SK-N-SH (cell line): ENCODE results near the gene ATR. TPM values are rescaled to one million over a fixed set of nuclear protein-coding genes. Genes with fewer than 3 reads are reported as not detected.
"Not testable (repeated sequence)": the region's sequence is repeated elsewhere in the genome, so short reads cannot be mapped to it uniquely, and the experiment has no call there.

Source experiments
- CTCF ChIA-PET: fragments of 300-600, 350-600 bp; formaldehyde crosslinking; extraction: SDS; loops from one replicate; lab custom pipeline; 2021; lab: Yijun Ruan, JAX
- POLR2A ChIA-PET: fragments of 350-600 bp; sonication (Branson Sonifier 250); formaldehyde crosslinking; extraction: SDS; loops from one replicate; lab custom pipeline; 2020; ENCODE audit warnings: antibody characterized with exemption, inconsistent platforms; lab: Yijun Ruan, JAX
- DNase-seq: peaks from one replicate; pipeline ENCODE4 v3.0.0; 2012
- H2AFZ ChIP-seq: fragments of 200-600 bp; sonication (generic); 2 replicates; pipeline ENCODE4 v1.8.1; 2016; ENCODE audit warnings: antibody characterized with exemption, mild to moderate bottlenecking, low read depth
- H3F3A ChIP-seq: fragments of 200-600 bp; sonication (generic); replicated peaks from 2 replicates; pipeline ENCODE3; 2016; ENCODE audit warnings: antibody characterized with exemption, mild to moderate bottlenecking; ENCODE audit not compliant: insufficient read depth
- H3K27ac ChIP-seq, 2 experiments: fragments of 200-500 bp in 1 of 2; fragments of 200-600 bp in 1 of 2; sonication (Bioruptor generic) in 1 of 2; sonication (generic), shearing (Covaris generic) in 1 of 2; 2 replicates each; pipeline versions ENCODE4 v1.5.1 to v1.6.1; 2014 to 2016; ENCODE audit warnings: low read depth in 2 of 2, inconsistent platforms in 1 of 2, low read length in 1 of 2, mild to moderate bottlenecking in 1 of 2, mixed read lengths in 1 of 2
- H3K27me3 ChIP-seq: fragments of 200-600 bp; sonication (generic), shearing (Covaris generic); 2 replicates; pipeline ENCODE4 v1.6.1; 2016; ENCODE audit warnings: mixed run types; ENCODE audit not compliant: insufficient read depth
- H3K36me3 ChIP-seq, 2 experiments: fragments of 200-500 bp in 1 of 2; fragments of 200-600 bp in 1 of 2; sonication (Bioruptor generic) in 1 of 2; sonication (generic) in 1 of 2; replicated peaks in 1 of 2; 2 replicates each; pipeline versions ENCODE3 to v1.5.1; 2014 to 2016; ENCODE audit warnings: low read length in 1 of 2, mild to moderate bottlenecking in 1 of 2; ENCODE audit not compliant: insufficient read depth in 2 of 2, control insufficient read depth in 1 of 2
- H3K4me1 ChIP-seq, 2 experiments: fragments of 200-500 bp in 1 of 2; fragments of 200-600 bp in 1 of 2; sonication (Bioruptor generic) in 1 of 2; sonication (generic), shearing (Covaris generic) in 1 of 2; 2 replicates each; pipeline versions ENCODE4 v1.5.1 to v1.6.1; 2014 to 2016; ENCODE audit warnings: low read depth in 1 of 2, low read length in 1 of 2, mixed run types in 1 of 2; ENCODE audit not compliant: insufficient read depth in 2 of 2, control insufficient read depth in 1 of 2
- H3K4me2 ChIP-seq: fragments of 200-600 bp; sonication (generic), shearing (Covaris generic); 2 replicates; pipeline ENCODE4 v1.6.1; 2017; ENCODE audit warnings: mixed run types
- H3K4me3 ChIP-seq, 2 experiments: fragments of 200-500 bp in 1 of 2; fragments of 200-600 bp in 1 of 2; sonication (Bioruptor generic) in 1 of 2; sonication (generic), shearing (Covaris generic) in 1 of 2; 2 replicates each; pipeline versions ENCODE4 v1.5.1 to v1.8.1; 2014 to 2016; ENCODE audit warnings: low read depth in 2 of 2, inconsistent platforms in 1 of 2, low read length in 1 of 2, mild to moderate bottlenecking in 1 of 2, mixed read lengths in 1 of 2, moderate library complexity in 1 of 2
- H3K79me2 ChIP-seq: fragments of 200-600 bp; sonication (generic); 2 replicates; pipeline ENCODE4 v1.8.1; 2017; ENCODE audit warnings: mild to moderate bottlenecking; ENCODE audit not compliant: insufficient read depth
- H3K9ac ChIP-seq: fragments of 200-600 bp; sonication (generic); 2 replicates; pipeline ENCODE4 v1.6.1; 2017; ENCODE audit warnings: mixed run types
- H3K9me2 ChIP-seq: fragments of 200-600 bp; sonication (generic); 2 replicates; pipeline ENCODE4 v1.6.1; 2017; ENCODE audit warnings: mixed run types
- H3K9me3 ChIP-seq: fragments of 200-600 bp; sonication (generic); 2 replicates; pipeline ENCODE4 v1.6.1; 2017; ENCODE audit warnings: mixed run types, mild to moderate bottlenecking, moderate library complexity
- H4K20me1 ChIP-seq: fragments of 200-600 bp; sonication (generic); 2 replicates; pipeline ENCODE4 v1.6.1; 2017; ENCODE audit warnings: mild to moderate bottlenecking, mixed run types; ENCODE audit not compliant: insufficient read depth
- CTCF ChIP-seq: fragments of 200-600 bp; sonication (generic); IDR thresholded peaks from 2 replicates; pipeline ENCODE4 v1.6.1; 2017; ENCODE audit warnings: antibody characterized with exemption, mild to moderate bottlenecking, moderate library complexity
- ELF1 ChIP-seq: IDR thresholded peaks from 2 replicates; pipeline ENCODE4 v1.4.0; 2012
- EZH2phosphoT487 ChIP-seq: fragments of 200-600 bp; sonication (generic); IDR thresholded peaks from 2 replicates; pipeline ENCODE4 v1.6.1; 2017; ENCODE audit warnings: low read depth, mixed run types, mild to moderate bottlenecking, antibody characterized with exemption, moderate library complexity, borderline replicate concordance
- FOXJ3 ChIP-seq: sonication (generic); formaldehyde crosslinking; IDR thresholded peaks from 2 replicates; pipeline ENCODE4 v1.5.1; 2020; ENCODE audit warnings: mild to moderate bottlenecking, missing genetic modification reagents
- GATA2 ChIP-seq: sonication (generic); formaldehyde crosslinking; IDR thresholded peaks from 2 replicates; pipeline ENCODE4 v1.5.0; 2020; ENCODE audit warnings: mild to moderate bottlenecking, missing genetic modification reagents
- JUND ChIP-seq: IDR thresholded peaks from 2 replicates; pipeline ENCODE4 v1.4.0; 2012
- MAX ChIP-seq: IDR thresholded peaks from 2 replicates; pipeline ENCODE4 v1.4.0; 2012; ENCODE audit warnings: low read depth
- NFIC ChIP-seq: IDR thresholded peaks from 2 replicates; pipeline ENCODE4 v1.4.0; 2012; ENCODE audit warnings: borderline replicate concordance
- NRF1 ChIP-seq: IDR thresholded peaks from 2 replicates; pipeline ENCODE4 v1.6.1; 2012; ENCODE audit warnings: low read depth, mild to moderate bottlenecking, low read length
- RAD21 ChIP-seq: IDR thresholded peaks from 2 replicates; pipeline ENCODE4 v1.6.1; 2012; ENCODE audit warnings: mild to moderate bottlenecking, low read length
- TCF12 ChIP-seq: IDR thresholded peaks from 2 replicates; pipeline ENCODE4 v1.4.0; 2012
- USF1 ChIP-seq: IDR thresholded peaks from 2 replicates; pipeline ENCODE4 v1.4.0; 2012; ENCODE audit warnings: low read depth, borderline replicate concordance
- WGBS: methylation state at CpG from one replicate; pipeline ENCODE4 v1.1.6; 2017; ENCODE audit warnings: low lambda C conversion rate; 5-methylcytosine and 5-hydroxymethylcytosine counted together
- polyA plus RNA-seq, 3 experiments: library from polyadenylated mRNA; depleted of rRNA; stranded (reverse); fragments of >200 nt; gene quantifications; 2 replicates each; pipeline ENCODE4 v1.2.3, GENCODE V29; 2012

The ATR gene
- polyA plus RNA-seq, 1 of the 3 experiments (the other 2 are of a cell fraction), result 7.3 TPM

- H3K27me3 ChIP-seq, H3K4me2 ChIP-seq, H3F3A ChIP-seq, H3K27ac ChIP-seq, H3K4me3 ChIP-seq, H3K9me3 ChIP-seq, H3K9me2 ChIP-seq, H3K4me1 ChIP-seq, POLR2A ChIA-PET, H4K20me1 ChIP-seq, DNase-seq, H3K9ac ChIP-seq, H2AFZ ChIP-seq: not testable (repeated sequence)
- H3K36me3 ChIP-seq, result peaks cover 0 to 13% of the 10 kb centered on the region in 2 experiments
- peaks cover 81% of the 10 kb centered on the region for H3K79me2 ChIP-seq
- 96% methylated on average over 11 of the region's 11 CpGs for WGBS
- CTCF ChIA-PET, result interaction anchor here (1.0 kb wide), 1 partner anchor 10 kb away, joined by 3 read pairs; the partner anchor contains the start of gene XRN1
Observed at GRCh38 chr3:142438096-142438495, 140.4 kb downstream of the ATR start.

- no peak for TF ChIP-seq FOXJ3 (CRISPR knock-in tag)
- TF ChIP-seq EZH2phosphoT487, result no peak
- TF ChIP-seq ELF1, result no peak
- TF ChIP-seq RAD21, result no peak
- no peak for TF ChIP-seq USF1
- no peak for TF ChIP-seq TCF12
- no peak for TF ChIP-seq CTCF
- TF ChIP-seq NRF1, result no peak
- TF ChIP-seq GATA2 (CRISPR knock-in tag), result no peak
- no peak for TF ChIP-seq MAX
- TF ChIP-seq NFIC, result no peak
- no peak for TF ChIP-seq JUND
- TF ChIP-seq, all 33 proteins: peak for 0
- H4K20me1 ChIP-seq, result peaks cover 5% of the 10 kb centered on the region; the same call in 1 of the 2 replicates
- CTCF ChIA-PET, result interaction anchor here (0.8 to 1.0 kb wide), 2 partner anchors 11 to 16 kb away, joined by 3 to 4 read pairs; partner anchors contain the start of gene XRN1
Observed at GRCh38 chr3:142436951-142437585, 141.5 kb downstream of the ATR start.

More at GRCh38 chr3:142436951-142437585, 141.5 kb downstream of the ATR start:
- no peaks in the 10 kb centered on the region for H3K27me3 ChIP-seq
- H3K79me2 ChIP-seq, result peaks cover 75% of the 10 kb centered on the region
- H3K4me3 ChIP-seq, result no peak overlapping the region
- H3K36me3 ChIP-seq, result peaks cover 6 to 17% of the 10 kb centered on the region in 2 experiments
- DNase-seq, result no peak
- no peak overlapping the region for H3K9ac ChIP-seq
- H3K4me1 ChIP-seq, result no peaks in the 10 kb centered on the region
- no peak overlapping the region for H3K4me2 ChIP-seq
- POLR2A ChIA-PET, result no interaction called here
- no peak overlapping the region for H3K27ac ChIP-seq
- H3K9me2 ChIP-seq, result no peaks in the 10 kb centered on the region
- no peaks in the 10 kb centered on the region for H3K9me3 ChIP-seq
- H3F3A ChIP-seq, result peaks cover 8% of the 10 kb centered on the region
- no peak overlapping the region for H2AFZ ChIP-seq
